ENCODE results near the gene HHLA2. TPM values are rescaled to one million over a fixed set of nuclear protein-coding genes. Genes with fewer than 3 reads are reported as not detected.

HHLA2 gene
- total RNA-seq, 2 experiments from 2014 or later = 0.36 TPM

- Histone ChIP-seq H3K27ac (ENCODE audit: low read depth in 1 of 2, low read length in 2 of 2) (no peak overlapping the region), H3K36me3 (ENCODE audit: insufficient read depth, low read length) (no peaks in the 10 kb centered on the region), H3K4me3 (ENCODE audit: low read length) (no peak overlapping the region), H3K9me3 (ENCODE audit: control insufficient read depth in 1 of 2, insufficient read depth in 1 of 2, low read length in 2 of 2) (no peaks in the 10 kb centered on the region), H3K27me3 (ENCODE audit: control insufficient read depth in 1 of 2, insufficient read depth in 2 of 2, low read length in 2 of 2) (no peaks in the 10 kb centered on the region), H3K4me1 (ENCODE audit: insufficient read depth, low read length) (no peaks in the 10 kb centered on the region)
- no peaks in the 10 kb centered on the region for H3K36me3 Mint-ChIP-seq (ENCODE audit: low read depth)
- intact Hi-C loops (cut with DNase I, micrococcal nuclease) = loop anchor here (10.0 kb wide), 4 partner anchors 350 to 730 kb away; no protein-coding TSS in a partner anchor
- H3K27me3 Mint-ChIP-seq = no peaks in the 10 kb centered on the region
- ChIA-PET POLR2A (interaction anchor here (1.3 kb wide), 1 partner anchor 180 kb away, joined by 3 read pairs; no protein-coding TSS in a partner anchor), CTCF (interaction anchor here (1.7 kb wide), 1 partner anchor 8 kb away, joined by 4 read pairs; no protein-coding TSS in a partner anchor)
- H3K9me3 Mint-ChIP-seq = peaks cover 4% of the 10 kb centered on the region
- no peak for DNase-seq
- no peak overlapping the region for H3K27ac Mint-ChIP-seq
- TF ChIP-seq CTCF (IDR thresholded peaks at IDR 0.05) = no peak
- ATAC-seq (ENCODE audit: poor library complexity) = no peak
- H3K4me1 Mint-ChIP-seq (ENCODE audit: low read depth) = no peaks in the 10 kb centered on the region
- H3K4me3 Mint-ChIP-seq = no peak overlapping the region
Observed at GRCh38 chr3:108404368-108404767, 108.0 kb downstream of the HHLA2 start.

GRCh38 chr3:108406063-108406660 lies 109.8 kb downstream of the HHLA2 start:
- Histone ChIP-seq H3K27me3 (ENCODE audit: control insufficient read depth in 1 of 2, insufficient read depth in 2 of 2, low read length in 2 of 2) (no peaks in the 10 kb centered on the region), H3K4me3 (ENCODE audit: low read length) (no peak overlapping the region), H3K9me3 (ENCODE audit: control insufficient read depth in 1 of 2, insufficient read depth in 1 of 2, low read length in 2 of 2) (no peaks in the 10 kb centered on the region), H3K4me1 (ENCODE audit: insufficient read depth, low read length) (no peaks in the 10 kb centered on the region), H3K27ac (ENCODE audit: low read depth in 1 of 2, low read length in 2 of 2) (no peak overlapping the region), H3K36me3 (ENCODE audit: insufficient read depth, low read length) (no peaks in the 10 kb centered on the region)
- Mint-ChIP-seq H3K27me3 (no peaks in the 10 kb centered on the region), H3K9me3 (no peaks in the 10 kb centered on the region), H3K4me1 (ENCODE audit: low read depth) (no peaks in the 10 kb centered on the region), H3K36me3 (ENCODE audit: low read depth) (no peaks in the 10 kb centered on the region), H3K4me3 (no peak overlapping the region), H3K27ac (no peak overlapping the region)
- peak in 1 of 14 experiments; percentile 10 for DNase-seq
- ATAC-seq (ENCODE audit: poor library complexity) = no peak
- no peak for TF ChIP-seq CTCF (IDR thresholded peaks at IDR 0.05)
- POLR2A ChIA-PET = no interaction called here
- intact Hi-C loops (cut with DNase I, micrococcal nuclease) = loop anchor here (1.0 to 10.0 kb wide), 9 partner anchors 253 to 1171 kb away; no protein-coding TSS in a partner anchor
- CTCF ChIA-PET = interaction anchor here (1.6 kb wide), 1 partner anchor 253 kb away, joined by 9 read pairs; no protein-coding TSS in a partner anchor

- intact Hi-C loops (cut with DNase I, micrococcal nuclease) = loop anchor here (1.0 to 10.0 kb wide), 9 partner anchors 253 to 1172 kb away; no protein-coding TSS in a partner anchor
- Histone ChIP-seq H3K4me3 (ENCODE audit: low read length) (no peak overlapping the region), H3K4me1 (ENCODE audit: insufficient read depth, low read length) (no peaks in the 10 kb centered on the region), H3K27me3 (ENCODE audit: control insufficient read depth in 1 of 2, insufficient read depth in 2 of 2, low read length in 2 of 2) (no peaks in the 10 kb centered on the region), H3K36me3 (ENCODE audit: insufficient read depth, low read length) (no peaks in the 10 kb centered on the region), H3K9me3 (ENCODE audit: control insufficient read depth in 1 of 2, insufficient read depth in 1 of 2, low read length in 2 of 2) (no peaks in the 10 kb centered on the region), H3K27ac (ENCODE audit: low read depth in 1 of 2, low read length in 2 of 2) (no peak overlapping the region)
- CTCF ChIA-PET = interaction anchor here (1.6 kb wide), 1 partner anchor 253 kb away, joined by 9 read pairs; no protein-coding TSS in a partner anchor
- Mint-ChIP-seq H3K4me3 (no peak overlapping the region), H3K4me1 (ENCODE audit: low read depth) (no peaks in the 10 kb centered on the region), H3K27ac (no peak overlapping the region), H3K9me3 (no peaks in the 10 kb centered on the region), H3K27me3 (no peaks in the 10 kb centered on the region), H3K36me3 (ENCODE audit: low read depth) (no peaks in the 10 kb centered on the region)
- peak; percentile 84 for TF ChIP-seq CTCF (IDR thresholded peaks at IDR 0.05)
- ATAC-seq (ENCODE audit: poor library complexity) (peak; percentile 96), DNase-seq (peak in 5 of 14 experiments; percentile 3 to 76 (median 67))
- POLR2A ChIA-PET = no interaction called here
Observed at GRCh38 chr3:108406661-108407206, 110.4 kb downstream of the HHLA2 start.

Data from CD4-positive, alpha-beta T cell (primary cell).